Endothelial cell of umbilical vein (primary cell): Measurements from ENCODE around the gene C19orf25. TPM values are rescaled to one million over a fixed set of nuclear protein-coding genes. Genes with fewer than 3 reads are reported as not detected.

Experiments
- BruUV-seq: library from RNA; stranded (reverse); fragments of 400-500 nt; replicated peaks from 2 replicates; lab custom pipeline; 2021; lab: Mats Ljungman, UMichigan
- CTCF ChIA-PET: fragments of 300-600, 350-600 bp; sonication (Branson Sonifier 250); formaldehyde crosslinking; loops from one replicate; lab custom pipeline; 2021; ENCODE audit warnings: antibody characterized with exemption, inconsistent platforms; lab: Charles Lee
- POLR2A ChIA-PET: fragments of 300-600, 350-600 bp; sonication (Branson Sonifier 250); formaldehyde crosslinking; loops from one replicate; lab custom pipeline; 2021; ENCODE audit warnings: antibody characterized with exemption, inconsistent platforms; lab: Charles Lee
- DNase-seq: peaks from one replicate; pipeline ENCODE4 v3.0.0-alpha.2; 2011; ENCODE audit warnings: low read depth, low spot score
- FAIRE-seq: peaks from 2 replicates; lab custom pipeline; 2011; peaks lifted over from hg19 to GRCh38; lab: Jason Lieb, UNC
- H2AFZ ChIP-seq: 2 replicates; pipeline ENCODE4 v1.6.0; 2012; ENCODE audit warnings: low read depth, low read length, control low read depth, inconsistent platforms
- H3K27ac ChIP-seq: 2 replicates; pipeline ENCODE4 v1.5.1; 2011; ENCODE audit warnings: low read depth, mild to moderate bottlenecking, control low read depth, low read length, moderate library complexity; ENCODE audit not compliant: insufficient read depth
- H3K27me3 ChIP-seq, 2 experiments: 2 replicates each; pipeline versions ENCODE4 v1.6.0 to v1.6.1; 2011; ENCODE audit warnings: low read length in 2 of 2, mixed read lengths in 1 of 2; ENCODE audit not compliant: control insufficient read depth in 2 of 2, insufficient read depth in 2 of 2
- H3K36me3 ChIP-seq, 2 experiments: 2 replicates in 1 of 2; 3 replicates in 1 of 2; pipeline ENCODE4 v1.5.1; 2011; ENCODE audit warnings: low read length in 2 of 2, mild to moderate bottlenecking in 1 of 2, moderate library complexity in 1 of 2; ENCODE audit not compliant: control insufficient read depth in 2 of 2, insufficient read depth in 2 of 2; ENCODE audit errors: extremely low read depth in 1 of 2
- H3K4me1 ChIP-seq: 3 replicates; pipeline ENCODE4 v1.5.1; 2011; ENCODE audit warnings: mild to moderate bottlenecking, low read length; ENCODE audit not compliant: control insufficient read depth, insufficient read depth; ENCODE audit errors: extremely low read depth
- H3K4me2 ChIP-seq: 2 replicates; pipeline ENCODE4 v1.6.1; 2011; ENCODE audit warnings: low read length, control low read depth, mixed read lengths; ENCODE audit not compliant: insufficient read depth
- H3K4me3 ChIP-seq, 3 experiments: fragments of 200-600 bp in 1 of 3; sonication (generic), shearing (Covaris generic) in 1 of 3; replicated peaks in 1 of 3; 2 replicates each; pipeline ENCODE4 v1.5.1; 2011 to 2016; ENCODE audit warnings: control low read depth in 3 of 3, low read length in 3 of 3, mild to moderate bottlenecking in 2 of 3, inconsistent platforms in 1 of 3, low read depth in 1 of 3, moderate library complexity in 1 of 3; ENCODE audit not compliant: insufficient read depth in 1 of 3
- H3K79me2 ChIP-seq: 2 replicates; pipeline ENCODE4 v1.6.0; 2012; ENCODE audit warnings: low read length, inconsistent platforms; ENCODE audit not compliant: control insufficient read depth, insufficient read depth
- H3K9ac ChIP-seq: replicated peaks from 2 replicates; pipeline ENCODE3; 2011; ENCODE audit warnings: low read length, control low read depth; ENCODE audit not compliant: insufficient read depth; ENCODE audit errors: extremely low read depth
- H3K9me1 ChIP-seq: replicated peaks from 3 replicates; pipeline ENCODE4 v1.6.0; 2011; ENCODE audit warnings: mild to moderate bottlenecking, low read length; ENCODE audit not compliant: control insufficient read depth, insufficient read depth; ENCODE audit errors: extremely low read depth
- H3K9me3 ChIP-seq: replicated peaks from 2 replicates; pipeline ENCODE4 v1.5.1; 2012; ENCODE audit warnings: low read length, inconsistent platforms; ENCODE audit not compliant: control insufficient read depth, insufficient read depth
- H4K20me1 ChIP-seq: replicated peaks from 2 replicates; pipeline ENCODE3; 2011; ENCODE audit warnings: mild to moderate bottlenecking, low read length; ENCODE audit not compliant: control insufficient read depth, insufficient read depth; ENCODE audit errors: extremely low read depth
- FOS ChIP-seq: IDR thresholded peaks from 2 replicates; pipeline ENCODE4 v1.6.1; 2011; ENCODE audit warnings: mild to moderate bottlenecking, low read length, moderate library complexity, borderline replicate concordance; ENCODE audit not compliant: insufficient read depth
- GATA2 ChIP-seq: IDR thresholded peaks from 2 replicates; pipeline ENCODE4 v1.7.0; 2011; ENCODE audit warnings: low read depth, mild to moderate bottlenecking, moderate library complexity, mixed read lengths, low read length; ENCODE audit not compliant: insufficient read length, insufficient read depth
- POLR2A ChIP-seq: IDR thresholded peaks from 2 replicates; pipeline ENCODE4 v1.6.1; 2012; ENCODE audit warnings: low read depth, mild to moderate bottlenecking, control low read depth, low read length
- dilution Hi-C: fragments of 300-500 bp; cut with MboI; formaldehyde crosslinking; loops from one replicate; pipeline ENCODE4 v1.15.0; 2019; ENCODE audit warnings: low sequenced_read_pairs; ENCODE audit not compliant: extremely low pct_ligation_motif_present
- intact Hi-C: fragments of 100-400 bp; cut with micrococcal nuclease; formaldehyde crosslinking; loops from one replicate; pipeline ENCODE4 v1.10.0; 2022
- polyA plus RNA-seq, 4 experiments: library from polyadenylated mRNA; depleted of rRNA in 3 of 4; stranded (reverse) in 3 of 4; unstranded in 1 of 4; fragments of >200 nt; gene quantifications; 2 replicates each; pipeline versions ENCODE4 v1.2.1 to v1.2.3, GENCODE V29; 2011 to 2012; ENCODE audit warnings: missing spikeins in 1 of 4
- total RNA-seq: library from RNA; stranded (reverse); gene quantifications from 2 replicates; pipeline ENCODE4 v1.2.3, GENCODE V29; 2021

C19orf25 gene
- total and polyA plus RNA-seq, 2 donors (not counting 3 experiments of a cell fraction or from before 2014, with no cell fraction given), result 28.0 to 34.6 TPM

GRCh38 chr19:1495051-1495798 is 16.2 kb upstream of the C19orf25 start:
- DNase-seq (no peak), FAIRE-seq (no peak)
- Histone ChIP-seq H3K27me3 (peaks cover 0 to 6% of the 10 kb centered on the region in 2 experiments), H3K4me2 (no peak overlapping the region), H3K9me1 (no peaks in the 10 kb centered on the region), H2AFZ (no peak overlapping the region), H3K79me2 (no peaks in the 10 kb centered on the region), H3K4me1 (peaks cover 5% of the 10 kb centered on the region), H3K27ac (no peak overlapping the region), H3K9ac (no peak overlapping the region), H3K9me3 (no peaks in the 10 kb centered on the region), H3K36me3 (no peaks in the 10 kb centered on the region), H3K4me3 (no peak overlapping the region), H4K20me1 (no peaks in the 10 kb centered on the region)
- CTCF ChIA-PET, result interaction anchor here (2.6 kb wide), 1 partner anchor 8 kb away, joined by 7 read pairs; no protein-coding TSS in a partner anchor
- intact Hi-C loops (no loop called here), dilution Hi-C loops (no loop called here)
- no peak for TF ChIP-seq GATA2
- no peak for TF ChIP-seq POLR2A
- no TSS peak for BruUV-seq
- POLR2A ChIA-PET, result no interaction called here

GRCh38 chr19:1494115-1494815 is 15.2 kb upstream of the C19orf25 start:
- no peak for FAIRE-seq
- no peaks in the 10 kb centered on the region for H3K9me1 ChIP-seq
- H3K4me3 ChIP-seq, result no peak overlapping the region
- H3K9ac ChIP-seq, result no peak overlapping the region
- H3K36me3 ChIP-seq, result no peaks in the 10 kb centered on the region
- dilution Hi-C loops (no loop called here), intact Hi-C loops (no loop called here)
- no peaks in the 10 kb centered on the region for H3K9me3 ChIP-seq
- DNase-seq, result no peak
- ChIA-PET POLR2A (no interaction called here), CTCF (interaction anchor here (1.1 to 2.6 kb wide), 2 partner anchors 8 to 29 kb away, joined by 4 to 7 read pairs; no protein-coding TSS in a partner anchor)
- peaks cover 10% of the 10 kb centered on the region for H3K4me1 ChIP-seq
- H2AFZ ChIP-seq, result no peak overlapping the region
- no peak overlapping the region for H3K4me2 ChIP-seq
- no peaks in the 10 kb centered on the region for H3K79me2 ChIP-seq
- BruUV-seq, result no TSS peak
- TF ChIP-seq GATA2 (no peak), FOS (no peak)
- no peak overlapping the region for H3K27ac ChIP-seq
- H3K27me3 ChIP-seq, result peaks cover 0 to 6% of the 10 kb centered on the region in 2 experiments
- no peaks in the 10 kb centered on the region for H4K20me1 ChIP-seq
